HCT116 (cell line): ENCODE results near the gene NDUFA9. TPM values are rescaled to one million over a fixed set of nuclear protein-coding genes. Genes with fewer than 3 reads are reported as not detected.

Experiments
- ATAC-seq: fragments of 200-7000 bp; cut with Tn5 transposase; 2 replicates; pipeline ENCODE4 v1.9.1; 2020; ENCODE audit warnings: mild to moderate bottlenecking, moderate library complexity
- BruUV-seq: library from RNA; stranded (reverse); fragments of 400-500 nt; replicated peaks from 2 replicates; lab custom pipeline; 2021; lab: Mats Ljungman, UMichigan
- CTCF ChIA-PET: fragments of 300-600 bp; sonication (Branson Sonifier 250); formaldehyde crosslinking; loops from one replicate; lab custom pipeline; 2021; ENCODE audit warnings: antibody characterized with exemption; lab: Charles Lee
- POLR2A ChIA-PET: fragments of 300-600, 350-600 bp; sonication (Branson Sonifier 250); formaldehyde crosslinking; loops from one replicate; lab custom pipeline; 2021; ENCODE audit warnings: antibody characterized with exemption; lab: Charles Lee
- RAD21 ChIA-PET, 2 experiments: fragments of 300-600 bp; sonication (Branson Sonifier 250); formaldehyde crosslinking; loops; one replicate each; lab custom pipeline; 2023; ENCODE audit warnings: low total read pairs in 2 of 2; ENCODE audit not compliant: uncharacterized antibody in 2 of 2, unreplicated experiment in 2 of 2, low non-redundant PET in 1 of 2; lab: Charles Lee
- DNase-seq: peaks from one replicate; pipeline ENCODE4 v3.0.0-alpha.2; 2010; ENCODE audit warnings: low read depth, low spot score
- H2AFZ ChIP-seq: fragments of 200-600 bp; shearing (Covaris generic), sonication (generic); 2 replicates; pipeline ENCODE4 v1.6.1; 2017; ENCODE audit warnings: low read depth, mixed run types, mixed read lengths, antibody characterized with exemption, low read length; ENCODE audit not compliant: poor library complexity, severe bottlenecking
- H3K27ac ChIP-seq: 2 replicates; pipeline ENCODE4 v1.5.1; 2012; ENCODE audit warnings: low read depth, low read length
- H3K27me3 ChIP-seq: fragments of 200-600 bp; sonication (generic); 2 replicates; pipeline ENCODE4 v1.6.1; 2016; ENCODE audit warnings: mixed run types, low read length, mixed read lengths; ENCODE audit not compliant: insufficient read depth
- H3K36me3 ChIP-seq, 2 experiments: fragments of 200-500 bp in 1 of 2; fragments of 200-600 bp in 1 of 2; sonication (Bioruptor generic) in 1 of 2; sonication (generic) in 1 of 2; 2 replicates each; pipeline versions ENCODE4 v1.5.1 to v1.6.1; 2014 to 2016; ENCODE audit warnings: low read length in 2 of 2, inconsistent platforms in 1 of 2, mixed read lengths in 1 of 2, mixed run types in 1 of 2; ENCODE audit not compliant: insufficient read depth in 2 of 2, control insufficient read depth in 1 of 2
- H3K4me1 ChIP-seq, 2 experiments: fragments of 200-600 bp in 1 of 2; sonication (generic) in 1 of 2; 2 replicates each; pipeline versions ENCODE4 v1.5.1 to v1.6.1; 2012 to 2017; ENCODE audit warnings: low read length in 2 of 2, inconsistent platforms in 1 of 2, mild to moderate bottlenecking in 1 of 2, mixed read lengths in 1 of 2, mixed run types in 1 of 2, moderate library complexity in 1 of 2; ENCODE audit not compliant: insufficient read depth in 2 of 2, control insufficient read depth in 1 of 2
- H3K4me2 ChIP-seq: fragments of 200-600 bp; sonication (generic); 2 replicates; pipeline ENCODE4 v1.6.1; 2017; ENCODE audit warnings: mixed run types, low read length, mixed read lengths
- H3K4me3 ChIP-seq, 2 experiments: fragments of 200-600 bp in 1 of 2; sonication (generic) in 1 of 2; replicated peaks in 1 of 2; 2 replicates each; pipeline ENCODE4 v1.5.1; 2011 to 2016; ENCODE audit warnings: low read length in 2 of 2, control low read depth in 1 of 2, low read depth in 1 of 2, mild to moderate bottlenecking in 1 of 2, mixed read lengths in 1 of 2, mixed run types in 1 of 2
- H3K79me2 ChIP-seq: fragments of 200-600 bp; sonication (generic); 2 replicates; pipeline ENCODE4 v1.6.1; 2017; ENCODE audit warnings: mild to moderate bottlenecking, mixed run types, low read length, moderate library complexity, mixed read lengths; ENCODE audit not compliant: insufficient read depth
- H3K9ac ChIP-seq: fragments of 200-600 bp; sonication (generic); 2 replicates; pipeline ENCODE4 v1.6.1; 2016; ENCODE audit warnings: low read length, mixed read lengths
- H3K9me2 ChIP-seq: fragments of 200-600 bp; sonication (generic), shearing (Covaris generic); 2 replicates; pipeline ENCODE4 v1.6.1; 2017; ENCODE audit warnings: mixed run types, mild to moderate bottlenecking, moderate library complexity; ENCODE audit not compliant: insufficient read depth
- H3K9me3 ChIP-seq, 2 experiments: fragments of 200-500 bp in 1 of 2; fragments of 200-600 bp in 1 of 2; sonication (Bioruptor generic) in 1 of 2; sonication (generic) in 1 of 2; 2 replicates each; pipeline ENCODE4 v1.6.1; 2014 to 2017; ENCODE audit warnings: low read length in 2 of 2, mixed read lengths in 2 of 2, inconsistent platforms in 1 of 2, low read depth in 1 of 2, mild to moderate bottlenecking in 1 of 2, mixed run types in 1 of 2, moderate library complexity in 1 of 2; ENCODE audit not compliant: control insufficient read depth in 1 of 2, insufficient read depth in 1 of 2
- H4K20me1 ChIP-seq: fragments of 200-600 bp; sonication (generic), shearing (Covaris generic); 2 replicates; pipeline ENCODE4 v1.6.1; 2017; ENCODE audit warnings: mixed run types, mild to moderate bottlenecking, moderate library complexity; ENCODE audit not compliant: insufficient read depth
- CEBPB ChIP-seq: IDR thresholded peaks from 2 replicates; pipeline ENCODE4 v1.6.1; 2012; ENCODE audit warnings: low read depth
- ELF1 ChIP-seq: IDR thresholded peaks from 2 replicates; pipeline ENCODE4 v1.6.1; 2012; ENCODE audit warnings: low read depth, borderline replicate concordance
- MAX ChIP-seq: IDR thresholded peaks from 2 replicates; pipeline ENCODE4 v1.6.1; 2012
- POLR2A ChIP-seq: IDR thresholded peaks from 2 replicates; pipeline ENCODE4 v1.7.0; 2011; ENCODE audit warnings: borderline replicate concordance; ENCODE audit not compliant: insufficient read depth, insufficient read length; ENCODE audit errors: extremely low read depth
- REST ChIP-seq: IDR thresholded peaks from 2 replicates; pipeline ENCODE4 v1.6.1; 2012; ENCODE audit warnings: low read depth
- SP1 ChIP-seq: IDR thresholded peaks from 2 replicates; pipeline ENCODE4 v1.6.1; 2012; ENCODE audit warnings: low read depth
- YY1 ChIP-seq: IDR thresholded peaks from 2 replicates; pipeline ENCODE4 v1.6.1; 2011; ENCODE audit warnings: low read length, low read depth, moderate library complexity, mild to moderate bottlenecking; ENCODE audit not compliant: insufficient replicate concordance; ENCODE audit errors: extremely low read depth
- ZFX ChIP-seq: fragments of 450-650 bp; IDR thresholded peaks from 2 replicates; pipeline ENCODE4 v1.6.1; 2017
- intact Hi-C: fragments of 100-400 bp; cut with micrococcal nuclease; formaldehyde crosslinking; loops from 2 replicates; pipeline ENCODE4 v1.10.0; 2022
- total RNA-seq: library from RNA; stranded (reverse); gene quantifications from one replicate; pipeline ENCODE4 v1.2.1, GENCODE V29; 2021; ENCODE audit not compliant: unreplicated experiment

Gene NDUFA9
- total RNA-seq, 1 experiment from 2014 or later: 95.4 TPM

- no peak for DNase-seq
- H3K9ac ChIP-seq: no peak overlapping the region
- TF ChIP-seq YY1 (no peak), REST (no peak), CEBPB (no peak), SP1 (no peak), MAX (no peak), ELF1 (no peak), ZFX (no peak), POLR2A (no peak)
- TF ChIP-seq, all 23 proteins: peak for 0
- Histone ChIP-seq H2AFZ (no peak overlapping the region), H3K27ac (no peak overlapping the region), H3K4me3 (no peak overlapping the region), H4K20me1 (no peaks in the 10 kb centered on the region), H3K36me3 (no peaks in the 10 kb centered on the region), H3K4me2 (no peak overlapping the region), H3K9me2 (no peaks in the 10 kb centered on the region), H3K79me2 (no peaks in the 10 kb centered on the region), H3K9me3 (no peaks in the 10 kb centered on the region), H3K27me3 (no peaks in the 10 kb centered on the region), H3K4me1 (peaks cover 6 to 8% of the 10 kb centered on the region in 2 experiments; a peak in 3 of 4 replicates)
- BruUV-seq: no TSS peak
- ChIA-PET CTCF (no interaction called here), POLR2A (no interaction called here), RAD21 (no interaction called here)
- intact Hi-C loops: no loop called here
- no peak for ATAC-seq
These were observed 5.2 kb upstream of the NDUFA9 start for GRCh38 chr12:4643747-4644146.
